ENCODE measurements around the gene TRAPPC2B. TPM values are rescaled to one million over a fixed set of nuclear protein-coding genes. Genes with fewer than 3 reads are reported as not detected.

TRAPPC2B gene
- total RNA-seq, 2 donors from 2014 or later = 10.9 to 13.9 TPM

Other genes with a start within 250 kb of the TRAPPC2B start
- gene USP29, start 243.6 kb upstream of the TRAPPC2B start, total RNA-seq = not detected
- gene ZIM3, start 218.3 kb upstream of the TRAPPC2B start, total RNA-seq = not detected
- gene DUXA, start 196.1 kb upstream of the TRAPPC2B start, total RNA-seq = not detected
- 10 to 100 TPM; 19.6 to 23.0 TPM for gene ZNF264, start 172.1 kb upstream of the TRAPPC2B start, total RNA-seq
- 1 to 10 TPM in 1 of 2 donors, under 1 TPM in 1; 0.94 to 1.0 TPM for gene AURKC, start 132.5 kb upstream of the TRAPPC2B start, total RNA-seq
- 10 to 100 TPM in 1 of 2 donors, 1 to 10 TPM in 1; 9.2 to 13.9 TPM for gene ZNF805, start 122.9 kb upstream of the TRAPPC2B start, total RNA-seq
- 10 to 100 TPM; 32.7 to 46.9 TPM for gene ZNF460, start 83.1 kb upstream of the TRAPPC2B start, total RNA-seq
- 1 to 10 TPM; 5.5 to 7.7 TPM for gene ZNF543, start 43.1 kb upstream of the TRAPPC2B start, total RNA-seq
- gene ZNF304, start 12.3 kb upstream of the TRAPPC2B start, total RNA-seq = 10 to 100 TPM in 1 of 2 donors, 1 to 10 TPM in 1; 7.2 to 12.9 TPM
- gene ZNF547, start within 50 bp of the TRAPPC2B start, total RNA-seq = 1 to 10 TPM; 3.6 to 4.4 TPM
- 10 to 100 TPM; 16.4 to 20.6 TPM for gene ZNF548, start 26.3 kb downstream of the TRAPPC2B start, total RNA-seq
- 10 to 100 TPM in 1 of 2 donors, 1 to 10 TPM in 1; 8.7 to 13.8 TPM for gene ZNF17, start 47.6 kb downstream of the TRAPPC2B start, total RNA-seq
- 1 to 10 TPM; 3.0 to 7.1 TPM for gene ZNF749, start 71.8 kb downstream of the TRAPPC2B start, total RNA-seq
- 1 to 10 TPM; 2.3 to 3.0 TPM for gene VN1R1, start 93.6 kb downstream of the TRAPPC2B start, total RNA-seq
- gene ZNF772, start 114.0 kb downstream of the TRAPPC2B start, total RNA-seq = 10 to 100 TPM; 13.3 to 19.7 TPM
- gene ZNF419, start 124.2 kb downstream of the TRAPPC2B start, total RNA-seq = 1 to 10 TPM; 7.2 to 10.0 TPM
- gene ZNF773, start 136.4 kb downstream of the TRAPPC2B start, total RNA-seq = 1 to 10 TPM; 5.3 to 7.9 TPM
- 1 to 10 TPM; 3.4 to 4.4 TPM for gene ZNF549, start 163.8 kb downstream of the TRAPPC2B start, total RNA-seq
- gene ZNF550, start 196.3 kb downstream of the TRAPPC2B start, total RNA-seq = 1 to 10 TPM; 6.4 to 9.0 TPM
- gene ZNF416, start 215.4 kb downstream of the TRAPPC2B start, total RNA-seq = 1 to 10 TPM; 4.6 to 5.5 TPM
- 1 to 10 TPM; 4.1 to 5.2 TPM for gene ZIK1, start 220.6 kb downstream of the TRAPPC2B start, total RNA-seq
- 1 to 10 TPM; 3.7 to 5.3 TPM for gene ZNF530, start 236.3 kb downstream of the TRAPPC2B start, total RNA-seq